Measurements from ENCODE around the gene INTS13.

The INTS13 gene

DNA sequence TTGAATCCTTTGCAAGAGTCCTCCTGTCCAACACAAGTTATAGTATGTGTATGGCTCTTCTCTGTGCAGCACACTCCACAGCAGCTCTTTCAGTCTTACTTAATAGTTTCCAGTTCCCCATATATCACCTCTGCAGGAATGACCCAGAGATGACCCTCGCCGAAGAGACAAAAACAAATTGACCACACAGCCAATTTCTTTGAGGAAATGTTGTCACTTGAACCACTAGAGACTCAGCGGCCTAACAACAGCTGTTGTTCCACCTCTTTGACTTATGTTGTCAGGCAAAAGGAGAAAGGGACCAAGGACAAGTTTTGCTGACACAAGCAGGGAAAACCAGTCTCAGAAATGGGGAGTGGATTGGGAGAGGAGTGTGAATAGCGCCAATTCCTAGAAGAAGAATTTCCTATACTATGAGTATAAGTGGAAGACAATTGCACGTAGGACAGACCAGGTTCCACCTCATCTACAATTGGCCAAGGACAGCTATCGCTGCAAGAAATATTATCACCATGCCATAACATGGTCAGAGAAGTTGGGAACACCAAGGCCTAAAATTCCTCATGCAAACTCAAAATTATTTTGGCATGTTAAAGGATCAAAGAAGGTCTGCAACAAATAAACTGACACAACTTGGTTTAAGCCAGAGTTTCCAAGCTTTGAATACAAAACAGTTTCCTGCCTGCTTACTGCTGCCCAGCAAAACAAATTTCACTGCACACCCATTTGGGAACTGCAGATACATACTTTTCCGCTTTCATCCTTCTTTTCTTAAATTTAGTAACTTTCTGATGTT lies 63.1 kb downstream of the INTS13 start:
- Histone ChIP-seq H3K4me3 (no peak overlapping the region), H3K9me3 (no peaks in the 10 kb centered on the region), H3K27ac (no peak overlapping the region), H3K27me3 (no peaks in the 10 kb centered on the region), H3K36me3 (no peaks in the 10 kb centered on the region), H3K4me1 (peaks cover 0 to 10% (median 5%) of the 10 kb centered on the region in 4 donors)
- DNase-seq = no peak
- intact Hi-C loops (cut with DNase I; ENCODE audit: low total_unique reads) = no loop called here
- no peak for TF ChIP-seq CTCF (IDR thresholded peaks at IDR 0.05)

- no peaks in the 10 kb centered on the region for H3K36me3 ChIP-seq
- no peaks in the 10 kb centered on the region for H3K4me1 ChIP-seq
- no peaks in the 10 kb centered on the region for H3K27me3 ChIP-seq
- no peaks in the 10 kb centered on the region for H3K9me3 ChIP-seq
- DNase-seq = no peak
- H3K4me3 ChIP-seq = no peak overlapping the region
- no peak overlapping the region for H3K27ac ChIP-seq
- TF ChIP-seq CTCF (IDR thresholded peaks at IDR 0.05) = no peak
- intact Hi-C loops (cut with DNase I; ENCODE audit: low total_unique reads) = no loop called here
Observed at GRCh38 chr12:26872625-26873024, 65.2 kb downstream of the INTS13 start.

GRCh38 chr12:26871985-26872384 lies 65.8 kb downstream of the INTS13 start:
- Histone ChIP-seq H3K27me3 (no peaks in the 10 kb centered on the region), H3K27ac (no peak overlapping the region), H3K4me3 (no peak overlapping the region), H3K9me3 (no peaks in the 10 kb centered on the region), H3K36me3 (no peaks in the 10 kb centered on the region), H3K4me1 (no peaks in the 10 kb centered on the region)
- intact Hi-C loops (cut with DNase I; ENCODE audit: low total_unique reads) = no loop called here
- DNase-seq = no peak
- no peak for TF ChIP-seq CTCF (IDR thresholded peaks at IDR 0.05)

GRCh38 chr12:26870491-26871419 lies 67.0 kb downstream of the INTS13 start:
- intact Hi-C loops (cut with DNase I; ENCODE audit: low total_unique reads) = no loop called here
- H3K4me1 ChIP-seq = no peaks in the 10 kb centered on the region
- no peaks in the 10 kb centered on the region for H3K27me3 ChIP-seq
- H3K4me3 ChIP-seq = no peak overlapping the region
- no peak for DNase-seq
- H3K36me3 ChIP-seq = no peaks in the 10 kb centered on the region
- no peak for TF ChIP-seq CTCF (IDR thresholded peaks at IDR 0.05)
- H3K27ac ChIP-seq = no peak overlapping the region
- no peaks in the 10 kb centered on the region for H3K9me3 ChIP-seq

- Histone ChIP-seq H3K4me1 (no peaks in the 10 kb centered on the region), H3K36me3 (no peaks in the 10 kb centered on the region), H3K4me3 (no peak overlapping the region), H3K9me3 (no peaks in the 10 kb centered on the region), H3K27ac (no peak overlapping the region), H3K27me3 (no peaks in the 10 kb centered on the region)
- TF ChIP-seq CTCF (IDR thresholded peaks at IDR 0.05) = no peak
- intact Hi-C loops (cut with DNase I; ENCODE audit: low total_unique reads) = no loop called here
- no peak for DNase-seq
Observed at GRCh38 chr12:26869908-26870459, 67.8 kb downstream of the INTS13 start.

All from tibial artery (tissue), 4 donors.